SK-N-SH (cell line): ENCODE results near the gene ETV6. TPM values are rescaled to one million over a fixed set of nuclear protein-coding genes. Genes with fewer than 3 reads are reported as not detected.

Experiments used
- CTCF ChIA-PET: fragments of 300-600, 350-600 bp; formaldehyde crosslinking; extraction: SDS; loops from one replicate; lab custom pipeline; 2021; lab: Yijun Ruan, JAX
- POLR2A ChIA-PET: fragments of 350-600 bp; sonication (Branson Sonifier 250); formaldehyde crosslinking; extraction: SDS; loops from one replicate; lab custom pipeline; 2020; ENCODE audit warnings: antibody characterized with exemption, inconsistent platforms; lab: Yijun Ruan, JAX
- DNase-seq: peaks from one replicate; pipeline ENCODE4 v3.0.0; 2012
- H2AFZ ChIP-seq: fragments of 200-600 bp; sonication (generic); 2 replicates; pipeline ENCODE4 v1.8.1; 2016; ENCODE audit warnings: antibody characterized with exemption, mild to moderate bottlenecking, low read depth
- H3F3A ChIP-seq: fragments of 200-600 bp; sonication (generic); replicated peaks from 2 replicates; pipeline ENCODE3; 2016; ENCODE audit warnings: antibody characterized with exemption, mild to moderate bottlenecking; ENCODE audit not compliant: insufficient read depth
- H3K27ac ChIP-seq, 2 experiments: fragments of 200-500 bp in 1 of 2; fragments of 200-600 bp in 1 of 2; sonication (Bioruptor generic) in 1 of 2; sonication (generic), shearing (Covaris generic) in 1 of 2; 2 replicates each; pipeline versions ENCODE4 v1.5.1 to v1.6.1; 2014 to 2016; ENCODE audit warnings: low read depth in 2 of 2, inconsistent platforms in 1 of 2, low read length in 1 of 2, mild to moderate bottlenecking in 1 of 2, mixed read lengths in 1 of 2
- H3K27me3 ChIP-seq: fragments of 200-600 bp; sonication (generic), shearing (Covaris generic); 2 replicates; pipeline ENCODE4 v1.6.1; 2016; ENCODE audit warnings: mixed run types; ENCODE audit not compliant: insufficient read depth
- H3K36me3 ChIP-seq, 2 experiments: fragments of 200-500 bp in 1 of 2; fragments of 200-600 bp in 1 of 2; sonication (Bioruptor generic) in 1 of 2; sonication (generic) in 1 of 2; replicated peaks in 1 of 2; 2 replicates each; pipeline versions ENCODE3 to v1.5.1; 2014 to 2016; ENCODE audit warnings: low read length in 1 of 2, mild to moderate bottlenecking in 1 of 2; ENCODE audit not compliant: insufficient read depth in 2 of 2, control insufficient read depth in 1 of 2
- H3K4me1 ChIP-seq, 2 experiments: fragments of 200-500 bp in 1 of 2; fragments of 200-600 bp in 1 of 2; sonication (Bioruptor generic) in 1 of 2; sonication (generic), shearing (Covaris generic) in 1 of 2; 2 replicates each; pipeline versions ENCODE4 v1.5.1 to v1.6.1; 2014 to 2016; ENCODE audit warnings: low read depth in 1 of 2, low read length in 1 of 2, mixed run types in 1 of 2; ENCODE audit not compliant: insufficient read depth in 2 of 2, control insufficient read depth in 1 of 2
- H3K4me2 ChIP-seq: fragments of 200-600 bp; sonication (generic), shearing (Covaris generic); 2 replicates; pipeline ENCODE4 v1.6.1; 2017; ENCODE audit warnings: mixed run types
- H3K4me3 ChIP-seq, 2 experiments: fragments of 200-500 bp in 1 of 2; fragments of 200-600 bp in 1 of 2; sonication (Bioruptor generic) in 1 of 2; sonication (generic), shearing (Covaris generic) in 1 of 2; 2 replicates each; pipeline versions ENCODE4 v1.5.1 to v1.8.1; 2014 to 2016; ENCODE audit warnings: low read depth in 2 of 2, inconsistent platforms in 1 of 2, low read length in 1 of 2, mild to moderate bottlenecking in 1 of 2, mixed read lengths in 1 of 2, moderate library complexity in 1 of 2
- H3K79me2 ChIP-seq: fragments of 200-600 bp; sonication (generic); 2 replicates; pipeline ENCODE4 v1.8.1; 2017; ENCODE audit warnings: mild to moderate bottlenecking; ENCODE audit not compliant: insufficient read depth
- H3K9ac ChIP-seq: fragments of 200-600 bp; sonication (generic); 2 replicates; pipeline ENCODE4 v1.6.1; 2017; ENCODE audit warnings: mixed run types
- H3K9me2 ChIP-seq: fragments of 200-600 bp; sonication (generic); 2 replicates; pipeline ENCODE4 v1.6.1; 2017; ENCODE audit warnings: mixed run types
- H3K9me3 ChIP-seq: fragments of 200-600 bp; sonication (generic); 2 replicates; pipeline ENCODE4 v1.6.1; 2017; ENCODE audit warnings: mixed run types, mild to moderate bottlenecking, moderate library complexity
- H4K20me1 ChIP-seq: fragments of 200-600 bp; sonication (generic); 2 replicates; pipeline ENCODE4 v1.6.1; 2017; ENCODE audit warnings: mild to moderate bottlenecking, mixed run types; ENCODE audit not compliant: insufficient read depth
- ELF1 ChIP-seq: IDR thresholded peaks from 2 replicates; pipeline ENCODE4 v1.4.0; 2012
- FOSL2 ChIP-seq: IDR thresholded peaks from 2 replicates; pipeline ENCODE4 v1.4.0; 2012; ENCODE audit warnings: low read depth, mild to moderate bottlenecking, moderate library complexity, borderline replicate concordance
- JUND ChIP-seq: IDR thresholded peaks from 2 replicates; pipeline ENCODE4 v1.4.0; 2012
- MEF2A ChIP-seq: IDR thresholded peaks from 2 replicates; pipeline ENCODE4 v1.4.0; 2012; ENCODE audit warnings: low read depth, borderline replicate concordance
- MXI1 ChIP-seq: IDR thresholded peaks from 2 replicates; pipeline ENCODE4 v1.6.1; 2012; ENCODE audit warnings: mild to moderate bottlenecking, low read depth, low read length, improper control_type of control experiment
- POLR2AphosphoS5 ChIP-seq: IDR thresholded peaks from 2 replicates; pipeline ENCODE4 v1.6.1; 2012; ENCODE audit warnings: low read depth, low read length
- RAD21 ChIP-seq: IDR thresholded peaks from 2 replicates; pipeline ENCODE4 v1.6.1; 2012; ENCODE audit warnings: mild to moderate bottlenecking, low read length
- WGBS: methylation state at CpG from one replicate; pipeline ENCODE4 v1.1.6; 2017; ENCODE audit warnings: low lambda C conversion rate; 5-methylcytosine and 5-hydroxymethylcytosine counted together
- polyA plus RNA-seq, 3 experiments: library from polyadenylated mRNA; depleted of rRNA; stranded (reverse); fragments of >200 nt; gene quantifications; 2 replicates each; pipeline ENCODE4 v1.2.3, GENCODE V29; 2012
- TF ChIP-seq, protein P1 (sequence below): IDR thresholded peaks from 2 replicates; pipeline ENCODE4 v1.4.0; 2012; ENCODE audit warnings: low read depth
- TF ChIP-seq, protein P2 (sequence below): IDR thresholded peaks from 2 replicates; pipeline ENCODE4 v1.4.0; 2012; ENCODE audit warnings: low read depth, borderline replicate concordance

The ETV6 gene
- polyA plus RNA-seq, 1 of the 3 experiments (the other 2 are of a cell fraction), result 4.0 TPM

DNA sequence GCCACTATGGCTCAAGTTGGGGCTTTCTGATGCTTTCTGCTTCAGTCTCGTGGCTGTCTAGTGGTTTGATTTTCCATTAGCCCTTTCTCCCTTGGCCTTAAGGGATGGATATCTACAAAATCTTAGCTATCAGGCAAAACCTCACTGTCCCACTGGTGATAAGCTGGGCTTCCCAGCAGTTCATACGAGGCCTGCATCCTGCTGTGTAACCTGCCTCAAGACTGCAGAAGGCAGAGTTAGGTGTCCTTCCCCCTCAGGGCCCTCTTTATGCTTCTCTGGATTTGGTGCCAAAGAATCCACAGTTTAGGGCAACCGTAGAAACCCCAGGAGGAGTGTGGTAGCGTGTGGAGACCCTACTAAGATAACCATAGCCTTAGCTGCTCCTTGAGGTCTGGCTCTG is 38.9 kb downstream of the ETV6 start:
- Histone ChIP-seq H3K9me3 (no peaks in the 10 kb centered on the region), H4K20me1 (peaks cover 32% of the 10 kb centered on the region), H3K4me2 (no peak overlapping the region), H3K4me1 (peaks cover 4 to 28% of the 10 kb centered on the region in 2 experiments; a peak in 3 of 4 replicates), H3K9me2 (no peaks in the 10 kb centered on the region), H2AFZ (no peak overlapping the region), H3F3A (no peaks in the 10 kb centered on the region), H3K27ac (peak overlapping the region in 1 of 2 experiments; percentile 39; a peak in 2 of 4 replicates), H3K9ac (no peak overlapping the region), H3K27me3 (no peaks in the 10 kb centered on the region), H3K4me3 (no peak overlapping the region), H3K79me2 (peaks cover 87% of the 10 kb centered on the region), H3K36me3 (no peaks in the 10 kb centered on the region)
- DNase-seq, result no peak
- POLR2A ChIA-PET, result no interaction called here
- CTCF ChIA-PET, result interaction anchor here (0.7 to 1.8 kb wide), 3 partner anchors 17 to 345 kb away, joined by 3 to 5 read pairs (median 3); no protein-coding TSS in a partner anchor
- 86% methylated on average over 4 of the region's 4 CpGs for WGBS
- TF ChIP-seq RAD21, result no peak

DNA sequence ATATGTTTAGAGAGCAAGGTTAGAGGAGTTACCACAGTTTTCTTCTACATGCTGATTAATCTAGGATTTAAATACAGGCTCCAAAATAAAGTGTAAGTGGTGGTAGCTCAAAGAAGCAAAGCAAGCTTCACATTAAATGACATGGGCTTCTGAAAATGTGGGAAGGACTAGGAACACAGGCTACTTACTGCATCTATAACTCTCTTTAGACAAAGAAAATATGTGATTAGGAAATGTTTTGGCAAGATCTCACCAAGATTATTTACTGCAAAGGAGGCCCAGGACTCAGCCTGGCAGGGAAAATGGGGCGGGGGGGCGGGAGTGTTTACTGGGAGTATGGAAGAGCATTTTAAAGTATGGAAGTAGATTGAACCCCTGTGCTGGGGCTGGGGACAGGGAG is 39.4 kb downstream of the ETV6 start:
- CTCF ChIA-PET, result interaction anchor here (0.7 to 1.8 kb wide), 3 partner anchors 17 to 344 kb away, joined by 3 to 5 read pairs (median 3); no protein-coding TSS in a partner anchor
- H2AFZ ChIP-seq, result no peak overlapping the region
- H3K27ac ChIP-seq, result peak overlapping the region in 1 of 2 experiments; percentile 39; a peak in 1 of 4 replicates
- H3K4me3 ChIP-seq, result no peak overlapping the region
- TF ChIP-seq, protein P1, sequence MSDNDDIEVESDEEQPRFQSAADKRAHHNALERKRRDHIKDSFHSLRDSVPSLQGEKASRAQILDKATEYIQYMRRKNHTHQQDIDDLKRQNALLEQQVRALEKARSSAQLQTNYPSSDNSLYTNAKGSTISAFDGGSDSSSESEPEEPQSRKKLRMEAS, result no peak
- no peak for TF ChIP-seq MEF2A
- no peak for TF ChIP-seq JUND
- TF ChIP-seq POLR2AphosphoS5, result no peak
- TF ChIP-seq, protein P2, sequence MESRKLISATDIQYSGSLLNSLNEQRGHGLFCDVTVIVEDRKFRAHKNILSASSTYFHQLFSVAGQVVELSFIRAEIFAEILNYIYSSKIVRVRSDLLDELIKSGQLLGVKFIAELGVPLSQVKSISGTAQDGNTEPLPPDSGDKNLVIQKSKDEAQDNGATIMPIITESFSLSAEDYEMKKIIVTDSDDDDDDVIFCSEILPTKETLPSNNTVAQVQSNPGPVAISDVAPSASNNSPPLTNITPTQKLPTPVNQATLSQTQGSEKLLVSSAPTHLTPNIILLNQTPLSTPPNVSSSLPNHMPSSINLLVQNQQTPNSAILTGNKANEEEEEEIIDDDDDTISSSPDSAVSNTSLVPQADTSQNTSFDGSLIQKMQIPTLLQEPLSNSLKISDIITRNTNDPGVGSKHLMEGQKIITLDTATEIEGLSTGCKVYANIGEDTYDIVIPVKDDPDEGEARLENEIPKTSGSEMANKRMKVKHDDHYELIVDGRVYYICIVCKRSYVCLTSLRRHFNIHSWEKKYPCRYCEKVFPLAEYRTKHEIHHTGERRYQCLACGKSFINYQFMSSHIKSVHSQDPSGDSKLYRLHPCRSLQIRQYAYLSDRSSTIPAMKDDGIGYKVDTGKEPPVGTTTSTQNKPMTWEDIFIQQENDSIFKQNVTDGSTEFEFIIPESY, result no peak
- no peak for TF ChIP-seq ELF1
- TF ChIP-seq MXI1, result no peak
- no peak for TF ChIP-seq FOSL2
- H3F3A ChIP-seq, result no peaks in the 10 kb centered on the region
- no peaks in the 10 kb centered on the region for H3K36me3 ChIP-seq
- WGBS, result 90% methylated on average over 2 of the region's 2 CpGs
- no peak overlapping the region for H3K4me2 ChIP-seq
- H3K27me3 ChIP-seq, result no peaks in the 10 kb centered on the region
- no peaks in the 10 kb centered on the region for H3K9me2 ChIP-seq
- H3K4me1 ChIP-seq, result peaks cover 4 to 28% of the 10 kb centered on the region in 2 experiments; a peak in 3 of 4 replicates
- POLR2A ChIA-PET, result interaction anchor here (0.9 to 2.1 kb wide), 2 partner anchors 12 to 39 kb away, joined by 3 to 13 read pairs; partner anchors contain the start of gene ETV6
- H3K9ac ChIP-seq, result no peak overlapping the region
- peaks cover 28% of the 10 kb centered on the region for H4K20me1 ChIP-seq
- H3K79me2 ChIP-seq, result peaks cover 87% of the 10 kb centered on the region
- no peak for DNase-seq
- H3K9me3 ChIP-seq, result no peaks in the 10 kb centered on the region
